K562 (cell line): ENCODE measurements around the gene PRRC2A.

ENCODE experiments used
- ATF6 ChIP-seq: sonication (generic); formaldehyde crosslinking; IDR thresholded peaks from 2 replicates; pipeline ENCODE4 v1.4.0; 2020; ENCODE audit warnings: mild to moderate bottlenecking, missing genetic modification reagents
- EGR1 ChIP-seq: fragments of 450-650 bp; conservative IDR thresholded peaks from 2 replicates; pipeline ENCODE4 v1.6.1; 2017; ENCODE audit warnings: mild to moderate bottlenecking
- ELK1 ChIP-seq: sonication (generic); formaldehyde crosslinking; IDR thresholded peaks from 2 replicates; pipeline ENCODE4 v1.8.1; 2022; ENCODE audit warnings: missing genetic modification reagents
- NR2C1 ChIP-seq, 2 experiments: fragments of 450-650 bp; IDR thresholded peaks; 2 replicates each; pipeline ENCODE4 v1.6.1; 2017; ENCODE audit warnings: mild to moderate bottlenecking in 2 of 2, antibody characterized with exemption in 1 of 2, inconsistent platforms in 1 of 2, missing compliant biosample characterization in 1 of 2, missing genetic modification characterization in 1 of 2
- POLR2A ChIP-seq: fragments of 450-650 bp; conservative IDR thresholded peaks from 2 replicates; pipeline ENCODE4 v1.6.1; 2016
- POLR2AphosphoS2 ChIP-seq: IDR thresholded peaks from 2 replicates; pipeline ENCODE4 v1.6.1; 2012; ENCODE audit warnings: low read length, improper control_type of control experiment
- PPARD ChIP-seq: fragments of 250-450 bp; sonication (Bioruptor Pico); IDR thresholded peaks from 2 replicates; pipeline ENCODE4 v1.8.0; 2022; ENCODE audit warnings: inconsistent platforms, mild to moderate bottlenecking, moderate library complexity
- RBBP5 ChIP-seq: fragments of 200-600 bp; sonication (generic); IDR thresholded peaks from 2 replicates; pipeline ENCODE4 v1.6.1; 2012; ENCODE audit warnings: borderline replicate concordance, mild to moderate bottlenecking, low read length, control low read depth, inconsistent platforms; ENCODE audit not compliant: insufficient read depth, poor library complexity, severe bottlenecking
- SIN3A ChIP-seq, 2 experiments: fragments of 150-350 bp in 1 of 2; IDR thresholded peaks; 2 replicates each; pipeline ENCODE4 v1.6.1; 2011 to 2016; ENCODE audit warnings: borderline replicate concordance in 2 of 2, low read depth in 2 of 2, low read length in 2 of 2, mild to moderate bottlenecking in 2 of 2, moderate library complexity in 2 of 2; ENCODE audit not compliant: control insufficient read depth in 1 of 2
- ZNF41 ChIP-seq: fragments of 250-450 bp; sonication (Bioruptor Pico); conservative IDR thresholded peaks from 2 replicates; pipeline ENCODE4 v1.4.0; 2020; ENCODE audit warnings: mild to moderate bottlenecking
- ZNF76 ChIP-seq: fragments of 250-450 bp; sonication (Bioruptor Pico); IDR thresholded peaks from 2 replicates; pipeline ENCODE4 v1.4.0; 2020; ENCODE audit warnings: mild to moderate bottlenecking, moderate library complexity, borderline replicate concordance

- TF ChIP-seq PPARD (CRISPR knock-in tag): no peak
- TF ChIP-seq POLR2AphosphoS2: no peak
- no peak for TF ChIP-seq SIN3A (IDR thresholded peaks at IDR 0.05; ENCODE audit: borderline replicate concordance in 2 of 2, control insufficient read depth in 1 of 2, low read depth in 2 of 2, low read length in 2 of 2)
- TF ChIP-seq NR2C1 (IDR thresholded peaks at IDR 0.05): no peak
- no peak for TF ChIP-seq NR2C1 (tag; IDR thresholded peaks at IDR 0.05)
- no peak for TF ChIP-seq ATF6 (CRISPR knock-in tag)
- no peak for TF ChIP-seq POLR2A
- no peak for TF ChIP-seq ELK1 (CRISPR knock-in tag)
- TF ChIP-seq RBBP5: no peak
- no peak for TF ChIP-seq EGR1
- TF ChIP-seq ZNF76 (CRISPR knock-in tag): no peak
- TF ChIP-seq ZNF41: no peak
Observed at GRCh38 chr6:31677955-31678354, 57.4 kb downstream of the PRRC2A start.
